Psoas muscle (tissue), 8 donors: Measurements from ENCODE around the gene NTHL1. TPM values are rescaled to one million over a fixed set of nuclear protein-coding genes. Genes with fewer than 3 reads are reported as not detected.

ENCODE experiments used
- ATAC-seq, 4 donors: fragments of 200-7000 bp; cut with Tn5 transposase; one replicate each; pipeline ENCODE4 v1.9.1; 2020; ENCODE audit warnings: moderate library complexity in 3 of 4, mild to moderate bottlenecking in 2 of 4
- DNase-seq, 2 donors: peaks; one replicate each; pipeline ENCODE4 v3.0.0-alpha.2; 2020
- H3K27ac ChIP-seq: fragments of 200-600 bp; one replicate; pipeline ENCODE4 v1.8.0; 2022
- H3K27me3 ChIP-seq, 3 donors: fragments of 200-600 bp in 1 of 3; one replicate each; pipeline versions ENCODE4 v1.6.1 to v1.8.0; 2013 to 2022; ENCODE audit warnings: low read length in 2 of 3, mild to moderate bottlenecking in 2 of 3, moderate library complexity in 1 of 3; ENCODE audit not compliant: insufficient read depth in 3 of 3
- H3K36me3 ChIP-seq, 2 donors: fragments of 200-600 bp in 1 of 2; one replicate each; pipeline versions ENCODE4 v1.6.1 to v1.8.0; 2013 to 2022; ENCODE audit warnings: low read depth in 1 of 2, mild to moderate bottlenecking in 1 of 2, moderate library complexity in 1 of 2; ENCODE audit not compliant: insufficient read depth in 1 of 2
- H3K4me1 ChIP-seq: fragments of 200-600 bp; one replicate; pipeline ENCODE4 v1.8.0; 2022
- H3K4me3 ChIP-seq: fragments of 200-600 bp; one replicate; pipeline ENCODE4 v1.8.0; 2022; ENCODE audit warnings: mild to moderate bottlenecking
- H3K9me3 ChIP-seq: fragments of 200-600 bp; one replicate; pipeline ENCODE4 v1.8.0; 2022
- CTCF ChIP-seq: fragments of 200-600 bp; IDR thresholded peaks from one replicate; pipeline ENCODE4 v1.8.0; 2022; ENCODE audit warnings: antibody characterized with exemption
- WGBS, 3 donors: extraction: QIAGEN DNeasy Blood & Tissue Kit; methylation state at CpG; one replicate each; pipeline versions ENCODE4 v1.1.6 to v1.1.7; 2013; 5-methylcytosine and 5-hydroxymethylcytosine counted together
- intact Hi-C, 2 donors: fragments of 100-400 bp; cut with DNase I; formaldehyde crosslinking; loops; one replicate each; pipeline versions ENCODE4 v1.11.0 to v1.14.2; 2022
- polyA plus RNA-seq, 3 donors: library from polyadenylated mRNA; stranded (reverse); fragments of 200-250 nt; gene quantifications; one replicate each; pipeline ENCODE4 v1.2.3, GENCODE V29; 2013
- total RNA-seq, 4 donors: library from RNA; stranded (reverse); fragmentation: NEBNext Ultra II Directional in 2 of 4; extraction: Animal tissue kit (Norgen Biotek cat#: 25700) in 2 of 4; gene quantifications; one replicate each; pipeline versions ENCODE4 v1.2.1 to v1.2.4, GENCODE V29; 2021 to 2023
- donor health status: healthy with polysubstance abuse.
- donor health status: DM: no; HTN: no; CAD: no; lungs with moderate emphysema.
- donor health status: Bipolar disorder and iron deficiency.
- donor health status: healthy.
- donor health status: DM: yes; HTN: yes; CAD: no.
- donor health status: DM: no; HTN: no; CAD: no.
- donor health status: DM: no; HTN: no; CAD: no.
- donor health status: DM: yes; HTN: yes; CAD: no.

Gene NTHL1
- total and polyA plus RNA-seq, 7 donors = 3.1 to 17.7 (median 8.0) TPM

- Histone ChIP-seq H3K9me3 (no peaks in the 10 kb centered on the region), H3K27ac (peak overlapping the region; percentile 70), H3K4me1 (peaks cover 19% of the 10 kb centered on the region), H3K36me3 (peaks cover 0 to 20% of the 10 kb centered on the region in 2 donors), H3K27me3 (no peaks in the 10 kb centered on the region), H3K4me3 (peak overlapping the region; percentile 80)
- WGBS, 3 donors = 20 to 25% (median 23%) methylated on average over 8 of the region's 8 CpGs
- ATAC-seq = peak in 1 of 4 donors; percentile 5
- intact Hi-C loops = no loop called here
- no peak for DNase-seq
- TF ChIP-seq CTCF = no peak
Observed at GRCh38 chr16:2046893-2047329, 723 bp downstream of the NTHL1 start.

GRCh38 chr16:2045965-2046892 lies 1.4 kb downstream of the NTHL1 start:
- Histone ChIP-seq H3K4me1 (peaks cover 21% of the 10 kb centered on the region), H3K36me3 (peaks cover 0 to 13% of the 10 kb centered on the region in 2 donors), H3K9me3 (no peaks in the 10 kb centered on the region), H3K4me3 (peak overlapping the region; percentile 80), H3K27ac (no peak overlapping the region), H3K27me3 (no peaks in the 10 kb centered on the region)
- 82 to 87% (median 82%) methylated on average over 21 of the region's 21 CpGs for WGBS, 3 donors
- intact Hi-C loops = no loop called here
- ATAC-seq = no peak
- DNase-seq = no peak
- no peak for TF ChIP-seq CTCF

GRCh38 chr16:2044541-2044940 lies 3.1 kb downstream of the NTHL1 start:
- ATAC-seq (no peak), DNase-seq (no peak)
- no peaks in the 10 kb centered on the region for H3K27me3 ChIP-seq
- H3K4me1 ChIP-seq = peaks cover 34% of the 10 kb centered on the region
- no peak for TF ChIP-seq CTCF
- no peaks in the 10 kb centered on the region for H3K9me3 ChIP-seq
- WGBS, 3 donors = 75 to 77% (median 75%) methylated on average over 22 of the region's 22 CpGs
- intact Hi-C loops = no loop called here
- no peak overlapping the region for H3K4me3 ChIP-seq
- no peaks in the 10 kb centered on the region for H3K36me3 ChIP-seq
- no peak overlapping the region for H3K27ac ChIP-seq

GRCh38 chr16:2043667-2044451 lies 3.8 kb downstream of the NTHL1 start:
- ATAC-seq = no peak
- no peak for TF ChIP-seq CTCF
- intact Hi-C loops = no loop called here
- Histone ChIP-seq H3K4me3 (peak overlapping the region; percentile 1), H3K36me3 (no peaks in the 10 kb centered on the region), H3K27me3 (no peaks in the 10 kb centered on the region), H3K4me1 (peaks cover 35% of the 10 kb centered on the region), H3K27ac (peak overlapping the region; percentile 4), H3K9me3 (no peaks in the 10 kb centered on the region)
- peak in 1 of 2 donors; percentile 54 for DNase-seq
- WGBS, 3 donors = 68 to 75% (median 72%) methylated on average over 24 to 26 of the region's 26 CpGs
